ENCODE measurements around the gene RNF217. TPM values are rescaled to one million over a fixed set of nuclear protein-coding genes. Genes with fewer than 3 reads are reported as not detected.

The RNF217 gene
- total RNA-seq, 1 experiment from 2014 or later, result 37.7 TPM

DNA sequence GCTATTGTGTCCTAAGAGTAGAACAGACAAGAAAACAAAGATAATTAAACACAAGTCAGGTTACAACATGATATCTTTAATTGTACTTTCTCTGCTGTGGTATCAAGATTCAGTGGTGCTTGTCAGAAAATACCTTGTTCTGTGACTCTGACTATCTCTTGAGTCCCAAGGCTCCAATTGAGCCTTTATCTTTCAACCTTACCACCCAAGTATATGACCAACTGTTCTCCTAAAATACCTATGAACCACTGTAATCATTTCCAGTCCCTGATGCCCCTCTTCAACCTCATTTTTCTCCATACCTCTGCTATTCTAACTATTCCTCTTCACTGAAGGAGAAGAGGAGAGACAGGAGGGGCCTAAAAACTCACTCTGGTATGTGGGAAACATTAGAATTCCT is 124.5 kb downstream of the RNF217 start:
- Histone ChIP-seq H3K4me1 (ENCODE audit: control insufficient read depth, insufficient read depth, low read length) (no peaks in the 10 kb centered on the region), H3K9me3 (ENCODE audit: control insufficient read depth, insufficient read depth, low read depth, low read length) (no peaks in the 10 kb centered on the region), H3K27ac (ENCODE audit: low read length) (no peak overlapping the region), H3K36me3 (ENCODE audit: control insufficient read depth, insufficient read depth, low read length) (peaks cover 9% of the 10 kb centered on the region), H3K27me3 (ENCODE audit: control insufficient read depth, insufficient read depth, low read length) (no peaks in the 10 kb centered on the region), H3K4me3 (ENCODE audit: low read depth in 2 of 2, low read length in 2 of 2) (no peak overlapping the region)
- ChIA-PET CTCF (no interaction called here), POLR2A (no interaction called here)
- DNase-seq (ENCODE audit: low read depth, low spot score) (no peak), ATAC-seq (no peak)
- BruUV-seq (replicated peaks), result no TSS peak
- intact Hi-C loops (cut with micrococcal nuclease; ENCODE audit: unreplicated experiment), result no loop called here
- in situ Hi-C loops (cut with HindIII; ENCODE audit: low pct_unique_long_range_greater_than_20kb, low sequenced_read_pairs), result no loop called here
- TF ChIP-seq POLR2AphosphoS5 (IDR thresholded peaks at IDR 0.05; ENCODE audit: low read depth, low read length) (no peak), SIN3A (IDR thresholded peaks at IDR 0.05; ENCODE audit: borderline replicate concordance, insufficient read depth, low read depth, low read length) (no peak), TCF7L2 (IDR thresholded peaks at IDR 0.05; ENCODE audit: low read depth, low read length) (no peak)
- TF ChIP-seq, protein P1, sequence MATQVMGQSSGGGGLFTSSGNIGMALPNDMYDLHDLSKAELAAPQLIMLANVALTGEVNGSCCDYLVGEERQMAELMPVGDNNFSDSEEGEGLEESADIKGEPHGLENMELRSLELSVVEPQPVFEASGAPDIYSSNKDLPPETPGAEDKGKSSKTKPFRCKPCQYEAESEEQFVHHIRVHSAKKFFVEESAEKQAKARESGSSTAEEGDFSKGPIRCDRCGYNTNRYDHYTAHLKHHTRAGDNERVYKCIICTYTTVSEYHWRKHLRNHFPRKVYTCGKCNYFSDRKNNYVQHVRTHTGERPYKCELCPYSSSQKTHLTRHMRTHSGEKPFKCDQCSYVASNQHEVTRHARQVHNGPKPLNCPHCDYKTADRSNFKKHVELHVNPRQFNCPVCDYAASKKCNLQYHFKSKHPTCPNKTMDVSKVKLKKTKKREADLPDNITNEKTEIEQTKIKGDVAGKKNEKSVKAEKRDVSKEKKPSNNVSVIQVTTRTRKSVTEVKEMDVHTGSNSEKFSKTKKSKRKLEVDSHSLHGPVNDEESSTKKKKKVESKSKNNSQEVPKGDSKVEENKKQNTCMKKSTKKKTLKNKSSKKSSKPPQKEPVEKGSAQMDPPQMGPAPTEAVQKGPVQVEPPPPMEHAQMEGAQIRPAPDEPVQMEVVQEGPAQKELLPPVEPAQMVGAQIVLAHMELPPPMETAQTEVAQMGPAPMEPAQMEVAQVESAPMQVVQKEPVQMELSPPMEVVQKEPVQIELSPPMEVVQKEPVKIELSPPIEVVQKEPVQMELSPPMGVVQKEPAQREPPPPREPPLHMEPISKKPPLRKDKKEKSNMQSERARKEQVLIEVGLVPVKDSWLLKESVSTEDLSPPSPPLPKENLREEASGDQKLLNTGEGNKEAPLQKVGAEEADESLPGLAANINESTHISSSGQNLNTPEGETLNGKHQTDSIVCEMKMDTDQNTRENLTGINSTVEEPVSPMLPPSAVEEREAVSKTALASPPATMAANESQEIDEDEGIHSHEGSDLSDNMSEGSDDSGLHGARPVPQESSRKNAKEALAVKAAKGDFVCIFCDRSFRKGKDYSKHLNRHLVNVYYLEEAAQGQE (IDR thresholded peaks at IDR 0.05; ENCODE audit: insufficient read depth in 1 of 2, low read depth in 2 of 2, low read length in 1 of 2), result no peak

DNA sequence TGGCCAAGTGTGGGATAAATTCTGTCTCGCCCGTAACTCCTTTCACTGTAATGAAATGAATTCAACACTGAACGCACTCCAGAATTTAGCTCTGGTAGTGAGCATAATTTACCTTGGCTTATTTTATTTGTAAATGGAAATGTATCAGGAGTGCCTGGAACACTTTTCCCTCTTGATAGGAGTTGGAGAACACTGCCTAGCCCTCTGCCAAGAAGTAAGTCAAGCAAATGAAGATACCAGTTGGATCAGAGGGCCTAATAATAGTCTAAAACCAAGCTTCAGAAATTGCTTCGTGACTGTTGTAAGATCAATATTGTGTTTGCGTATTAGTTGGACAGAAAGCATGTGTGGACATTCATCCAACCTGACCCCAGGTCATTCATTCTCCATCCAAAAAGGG is 126.7 kb downstream of the RNF217 start:
- ATAC-seq (no peak), DNase-seq (ENCODE audit: low read depth, low spot score) (no peak)
- Histone ChIP-seq H3K27me3 (ENCODE audit: control insufficient read depth, insufficient read depth, low read length) (no peaks in the 10 kb centered on the region), H3K27ac (ENCODE audit: low read length) (no peak overlapping the region), H3K4me1 (ENCODE audit: control insufficient read depth, insufficient read depth, low read length) (no peaks in the 10 kb centered on the region), H3K9me3 (ENCODE audit: control insufficient read depth, insufficient read depth, low read depth, low read length) (no peaks in the 10 kb centered on the region), H3K4me3 (ENCODE audit: low read depth in 2 of 2, low read length in 2 of 2) (no peak overlapping the region), H3K36me3 (ENCODE audit: control insufficient read depth, insufficient read depth, low read length) (peaks cover 3% of the 10 kb centered on the region; the same call in 1 of the 2 replicates)
- intact Hi-C loops (cut with micrococcal nuclease; ENCODE audit: unreplicated experiment), result no loop called here
- in situ Hi-C loops (cut with HindIII; ENCODE audit: low pct_unique_long_range_greater_than_20kb, low sequenced_read_pairs), result no loop called here
- CTCF ChIA-PET, result interaction anchor here (0.5 to 0.6 kb wide), 2 partner anchors 701 to 1353 kb away, joined by 3 read pairs; no protein-coding TSS in a partner anchor
- TF ChIP-seq, protein P2, sequence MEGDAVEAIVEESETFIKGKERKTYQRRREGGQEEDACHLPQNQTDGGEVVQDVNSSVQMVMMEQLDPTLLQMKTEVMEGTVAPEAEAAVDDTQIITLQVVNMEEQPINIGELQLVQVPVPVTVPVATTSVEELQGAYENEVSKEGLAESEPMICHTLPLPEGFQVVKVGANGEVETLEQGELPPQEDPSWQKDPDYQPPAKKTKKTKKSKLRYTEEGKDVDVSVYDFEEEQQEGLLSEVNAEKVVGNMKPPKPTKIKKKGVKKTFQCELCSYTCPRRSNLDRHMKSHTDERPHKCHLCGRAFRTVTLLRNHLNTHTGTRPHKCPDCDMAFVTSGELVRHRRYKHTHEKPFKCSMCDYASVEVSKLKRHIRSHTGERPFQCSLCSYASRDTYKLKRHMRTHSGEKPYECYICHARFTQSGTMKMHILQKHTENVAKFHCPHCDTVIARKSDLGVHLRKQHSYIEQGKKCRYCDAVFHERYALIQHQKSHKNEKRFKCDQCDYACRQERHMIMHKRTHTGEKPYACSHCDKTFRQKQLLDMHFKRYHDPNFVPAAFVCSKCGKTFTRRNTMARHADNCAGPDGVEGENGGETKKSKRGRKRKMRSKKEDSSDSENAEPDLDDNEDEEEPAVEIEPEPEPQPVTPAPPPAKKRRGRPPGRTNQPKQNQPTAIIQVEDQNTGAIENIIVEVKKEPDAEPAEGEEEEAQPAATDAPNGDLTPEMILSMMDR (IDR thresholded peaks at IDR 0.05), result no peak
- TF ChIP-seq POLR2AphosphoS5 (IDR thresholded peaks at IDR 0.05; ENCODE audit: low read depth, low read length), result no peak
- no peak for TF ChIP-seq TCF7L2 (IDR thresholded peaks at IDR 0.05; ENCODE audit: low read depth, low read length)
- TF ChIP-seq, protein P1 (IDR thresholded peaks at IDR 0.05; ENCODE audit: insufficient read depth in 1 of 2, low read depth in 2 of 2, low read length in 1 of 2), result no peak
- no peak for TF ChIP-seq SIN3A (IDR thresholded peaks at IDR 0.05; ENCODE audit: borderline replicate concordance, insufficient read depth, low read depth, low read length)
- POLR2A ChIA-PET, result no interaction called here
- no TSS peak for BruUV-seq (replicated peaks)
